Measurements from ENCODE around the gene SESN1.

GRCh38 chr6:109000289-109000688, 94.4 kb downstream of the SESN1 start:
- TF ChIP-seq, protein P1, sequence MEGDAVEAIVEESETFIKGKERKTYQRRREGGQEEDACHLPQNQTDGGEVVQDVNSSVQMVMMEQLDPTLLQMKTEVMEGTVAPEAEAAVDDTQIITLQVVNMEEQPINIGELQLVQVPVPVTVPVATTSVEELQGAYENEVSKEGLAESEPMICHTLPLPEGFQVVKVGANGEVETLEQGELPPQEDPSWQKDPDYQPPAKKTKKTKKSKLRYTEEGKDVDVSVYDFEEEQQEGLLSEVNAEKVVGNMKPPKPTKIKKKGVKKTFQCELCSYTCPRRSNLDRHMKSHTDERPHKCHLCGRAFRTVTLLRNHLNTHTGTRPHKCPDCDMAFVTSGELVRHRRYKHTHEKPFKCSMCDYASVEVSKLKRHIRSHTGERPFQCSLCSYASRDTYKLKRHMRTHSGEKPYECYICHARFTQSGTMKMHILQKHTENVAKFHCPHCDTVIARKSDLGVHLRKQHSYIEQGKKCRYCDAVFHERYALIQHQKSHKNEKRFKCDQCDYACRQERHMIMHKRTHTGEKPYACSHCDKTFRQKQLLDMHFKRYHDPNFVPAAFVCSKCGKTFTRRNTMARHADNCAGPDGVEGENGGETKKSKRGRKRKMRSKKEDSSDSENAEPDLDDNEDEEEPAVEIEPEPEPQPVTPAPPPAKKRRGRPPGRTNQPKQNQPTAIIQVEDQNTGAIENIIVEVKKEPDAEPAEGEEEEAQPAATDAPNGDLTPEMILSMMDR (IDR thresholded peaks at IDR 0.05), result no peak
- no peak for TF ChIP-seq EP300 (IDR thresholded peaks at IDR 0.05)

All from upper lobe of left lung (tissue), 4 donors.